ENCODE results near the gene CALML4.

- TF ChIP-seq ZNF384 (IDR thresholded peaks at IDR 0.05), result no peak
- TF ChIP-seq BHLHE40 (IDR thresholded peaks at IDR 0.05; ENCODE audit: borderline replicate concordance), result no peak
These were observed 38.3 kb downstream of the CALML4 start for GRCh38 chr15:68166847-68167246.

Data from HEK293T (cell line).